NCI-H345 (cell line): ENCODE measurements around the gene FUT4.
"Not testable (repeated sequence)": the region's sequence is repeated elsewhere in the genome, so short reads cannot be mapped to it uniquely, and the experiment has no call there.

ENCODE experiments used
- DNase-seq: peaks from one replicate; lab custom pipeline; 2025; lab: John Stamatoyannopoulos, UW

FUT4 gene, protein sequence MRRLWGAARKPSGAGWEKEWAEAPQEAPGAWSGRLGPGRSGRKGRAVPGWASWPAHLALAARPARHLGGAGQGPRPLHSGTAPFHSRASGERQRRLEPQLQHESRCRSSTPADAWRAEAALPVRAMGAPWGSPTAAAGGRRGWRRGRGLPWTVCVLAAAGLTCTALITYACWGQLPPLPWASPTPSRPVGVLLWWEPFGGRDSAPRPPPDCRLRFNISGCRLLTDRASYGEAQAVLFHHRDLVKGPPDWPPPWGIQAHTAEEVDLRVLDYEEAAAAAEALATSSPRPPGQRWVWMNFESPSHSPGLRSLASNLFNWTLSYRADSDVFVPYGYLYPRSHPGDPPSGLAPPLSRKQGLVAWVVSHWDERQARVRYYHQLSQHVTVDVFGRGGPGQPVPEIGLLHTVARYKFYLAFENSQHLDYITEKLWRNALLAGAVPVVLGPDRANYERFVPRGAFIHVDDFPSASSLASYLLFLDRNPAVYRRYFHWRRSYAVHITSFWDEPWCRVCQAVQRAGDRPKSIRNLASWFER

DNA sequence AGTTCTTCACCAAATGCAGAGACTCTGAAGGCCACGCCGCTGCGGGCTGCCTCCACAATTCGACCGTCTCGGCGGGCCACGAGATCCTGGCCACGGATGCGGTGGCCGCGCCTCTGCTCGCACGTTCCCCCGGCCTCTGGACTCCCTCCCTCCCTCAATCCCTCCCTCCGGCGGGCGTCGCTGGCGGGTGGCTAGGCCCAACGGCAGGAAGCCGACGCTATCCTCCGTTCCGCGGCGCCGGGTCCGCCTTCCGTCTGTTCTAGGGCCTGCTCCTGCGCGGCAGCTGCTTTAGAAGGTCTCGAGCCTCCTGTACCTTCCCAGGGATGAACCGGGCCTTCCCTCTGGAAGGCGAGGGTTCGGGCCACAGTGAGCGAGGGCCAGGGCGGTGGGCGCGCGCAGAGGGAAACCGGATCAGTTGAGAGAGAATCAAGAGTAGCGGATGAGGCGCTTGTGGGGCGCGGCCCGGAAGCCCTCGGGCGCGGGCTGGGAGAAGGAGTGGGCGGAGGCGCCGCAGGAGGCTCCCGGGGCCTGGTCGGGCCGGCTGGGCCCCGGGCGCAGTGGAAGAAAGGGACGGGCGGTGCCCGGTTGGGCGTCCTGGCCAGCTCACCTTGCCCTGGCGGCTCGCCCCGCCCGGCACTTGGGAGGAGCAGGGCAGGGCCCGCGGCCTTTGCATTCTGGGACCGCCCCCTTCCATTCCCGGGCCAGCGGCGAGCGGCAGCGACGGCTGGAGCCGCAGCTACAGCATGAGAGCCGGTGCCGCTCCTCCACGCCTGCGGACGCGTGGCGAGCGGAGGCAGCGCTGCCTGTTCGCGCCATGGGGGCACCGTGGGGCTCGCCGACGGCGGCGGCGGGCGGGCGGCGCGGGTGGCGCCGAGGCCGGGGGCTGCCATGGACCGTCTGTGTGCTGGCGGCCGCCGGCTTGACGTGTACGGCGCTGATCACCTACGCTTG is at the start of gene FUT4:
Gene FUT4 (plus strand): TSS at position 227 of the 951 bp plus-strand sequence. CDS start 213 bp downstream, at position 440.
- DNase-seq, result peak; percentile 77

DNA sequence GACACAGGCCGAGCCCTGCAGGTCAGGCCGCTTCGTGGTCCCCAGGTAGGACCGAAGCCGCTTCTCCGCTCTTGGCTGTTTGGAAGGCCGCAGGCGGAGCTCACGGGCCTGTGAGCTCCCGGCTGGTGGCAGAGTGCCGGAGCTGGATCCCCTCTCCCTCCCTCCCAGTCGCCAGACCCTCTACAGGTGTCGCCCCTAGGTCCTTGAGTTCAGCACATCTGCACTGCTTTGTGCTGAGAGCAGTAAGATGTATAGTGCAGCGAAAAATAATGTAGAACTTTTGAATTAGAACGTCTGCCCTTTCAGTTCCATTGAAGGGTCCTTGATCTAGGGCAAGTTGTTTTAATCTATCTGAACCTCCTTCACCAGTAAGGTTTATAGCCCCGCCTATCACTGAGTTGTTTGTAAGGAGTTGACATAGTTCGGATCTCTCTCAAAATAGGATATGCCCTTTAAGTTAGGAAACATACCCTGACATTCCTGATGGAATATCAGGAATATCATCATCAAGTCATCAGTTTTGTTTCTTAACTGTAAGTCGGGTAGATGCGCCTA is 49.5 kb upstream of the FUT4 start:
- no peak for DNase-seq

DNA sequence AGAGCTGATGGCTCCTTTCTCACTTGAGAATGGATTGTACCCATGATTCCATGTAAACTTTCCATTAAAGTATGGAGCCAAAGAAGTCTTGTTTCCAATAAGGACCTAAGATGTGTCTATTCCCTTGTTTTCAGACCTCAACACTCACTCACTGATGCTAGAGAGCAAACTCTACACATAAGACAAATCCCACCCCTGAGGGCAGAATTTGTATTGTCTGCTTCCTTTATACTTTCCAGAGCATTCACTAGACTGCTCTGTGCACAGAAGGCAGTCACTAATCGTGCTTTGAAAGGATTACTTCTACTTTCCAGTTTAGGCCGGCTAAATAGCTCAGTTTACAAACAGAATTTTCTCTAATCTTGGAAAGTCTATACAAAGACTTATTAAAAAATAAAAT is 43.5 kb upstream of the FUT4 start:
- DNase-seq, result no peak

DNA sequence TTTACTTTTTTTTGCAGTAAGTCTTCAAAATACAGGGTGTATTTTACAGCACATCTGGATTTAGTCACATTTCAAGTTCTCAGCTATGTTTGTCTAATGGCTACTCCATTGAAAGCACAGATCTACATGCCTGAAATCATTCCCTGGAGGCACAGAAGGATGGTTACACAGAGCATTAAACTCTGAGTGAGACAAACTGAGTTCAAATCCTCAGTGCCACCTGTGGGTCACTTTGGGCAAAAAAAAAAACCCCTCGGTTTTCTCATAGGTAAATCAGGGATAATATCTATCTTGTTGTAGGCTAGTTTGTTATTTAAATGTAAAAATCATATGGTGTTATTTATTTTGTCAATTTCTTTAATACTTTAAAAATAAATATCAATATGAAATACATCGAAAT is 42.2 kb upstream of the FUT4 start:
- no peak for DNase-seq

DNA sequence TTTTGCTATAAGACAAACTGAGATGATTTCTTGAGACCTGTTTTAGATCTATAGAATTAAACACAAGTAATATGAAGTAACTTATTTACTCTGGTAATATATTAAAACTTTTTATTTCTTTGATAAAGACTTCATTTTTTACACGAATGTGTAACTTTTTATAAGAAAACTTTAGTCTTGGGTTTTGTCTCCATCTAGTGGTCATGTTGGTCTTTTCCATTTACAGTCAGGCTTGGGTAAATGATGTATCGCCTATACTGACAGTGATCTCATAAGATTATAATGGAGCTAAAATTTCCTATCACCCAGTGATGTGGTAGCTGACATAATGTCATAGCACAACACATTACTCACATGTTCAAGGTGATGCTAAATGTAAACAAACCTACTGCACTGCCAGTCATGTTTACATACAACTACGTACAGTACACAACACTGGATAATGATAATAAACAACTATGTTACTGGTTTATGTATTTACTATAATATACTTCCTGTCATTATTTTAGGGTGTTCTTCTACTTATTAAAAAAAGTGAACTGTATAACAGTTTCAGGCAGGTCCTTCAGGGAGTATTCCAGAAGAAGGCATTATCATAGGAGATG is 38.9 kb upstream of the FUT4 start:
- peak; percentile 46 for DNase-seq

DNA sequence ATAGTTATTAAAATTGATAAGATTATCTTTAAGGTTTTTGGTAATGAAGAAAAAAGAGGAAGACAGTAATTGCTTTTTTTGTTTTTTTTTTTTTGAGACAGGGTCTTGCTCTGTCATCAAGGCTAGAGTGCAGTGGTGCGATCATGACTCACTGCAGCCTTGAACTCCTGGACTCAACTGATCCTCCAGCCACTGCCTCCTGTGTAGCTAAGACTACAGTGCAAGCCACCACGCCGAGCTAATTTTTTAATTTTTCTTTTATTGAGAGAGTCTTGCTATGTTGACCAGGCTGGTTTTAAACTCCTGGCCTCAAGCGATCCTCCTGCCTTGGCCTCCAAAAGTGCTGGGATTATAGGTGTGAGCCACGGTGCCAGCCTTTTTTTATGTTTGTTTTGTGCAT is 37.2 kb upstream of the FUT4 start:
- not testable (repeated sequence) for DNase-seq

DNA sequence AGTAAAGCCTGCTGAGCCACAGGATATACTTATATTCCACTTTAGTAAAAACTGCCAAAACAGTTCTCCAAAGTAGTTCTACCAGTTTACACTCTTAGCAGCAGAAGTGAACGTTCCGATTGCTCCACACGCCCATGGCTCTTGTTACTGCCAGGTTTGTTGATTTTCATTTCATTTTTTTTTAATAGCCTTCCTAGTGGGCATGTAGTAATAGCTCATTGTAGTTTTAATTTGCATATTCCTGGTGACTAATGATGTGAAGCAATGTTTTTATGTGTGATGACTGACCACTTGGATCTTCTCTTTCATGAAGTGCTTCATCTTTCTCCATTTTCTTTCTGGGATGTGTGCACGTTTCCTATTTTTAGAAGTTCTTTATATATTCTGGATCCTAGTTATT is 36.2 kb upstream of the FUT4 start:
- DNase-seq, result no peak

DNA sequence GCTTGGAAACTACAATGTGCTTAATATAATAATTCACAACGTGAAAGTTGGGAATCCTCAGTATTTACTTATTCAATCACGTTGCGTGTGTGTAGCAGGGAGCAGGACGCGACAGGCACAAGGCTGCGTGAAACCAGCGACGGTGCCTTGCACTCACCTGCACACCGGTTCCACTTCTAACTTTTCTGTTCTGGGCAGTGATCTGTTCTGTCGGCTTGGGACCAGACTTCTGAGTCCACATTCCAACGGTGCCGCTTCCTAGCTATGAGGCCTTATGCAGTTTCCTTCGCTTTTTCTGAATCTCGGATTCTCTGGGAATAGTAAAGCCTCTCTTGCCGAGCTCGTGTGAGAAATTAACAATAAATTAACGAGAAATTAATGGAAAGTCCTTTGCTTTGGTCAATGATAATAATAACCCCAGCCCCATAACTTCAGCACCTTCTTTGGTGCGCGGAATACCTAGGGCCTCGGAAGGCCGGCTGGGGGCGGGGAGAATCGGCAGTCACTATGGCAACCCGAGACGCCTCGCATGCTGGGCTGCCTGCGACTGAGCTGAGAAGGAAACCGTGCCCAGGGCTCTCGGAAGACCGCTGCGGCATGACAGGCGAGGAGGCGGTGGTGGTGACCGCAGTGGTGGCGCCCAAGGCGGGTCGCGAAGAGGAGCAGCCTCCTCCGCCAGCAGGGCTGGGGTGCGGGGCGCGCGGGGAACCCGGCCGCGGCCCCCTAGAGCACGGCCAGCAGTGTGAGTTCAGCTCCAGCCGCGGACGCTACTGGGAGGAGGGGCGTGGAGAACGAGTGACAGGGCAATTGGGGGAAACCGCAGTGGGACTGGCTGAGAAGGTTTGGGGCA is 31.6 kb upstream of the FUT4 start, which contains the start of gene C11orf97:
Gene C11orf97 (plus strand): TSS at position 530 of the 850 bp plus-strand sequence. CDS start 68 bp downstream, at position 598.
- DNase-seq, result peak; percentile 66

DNA sequence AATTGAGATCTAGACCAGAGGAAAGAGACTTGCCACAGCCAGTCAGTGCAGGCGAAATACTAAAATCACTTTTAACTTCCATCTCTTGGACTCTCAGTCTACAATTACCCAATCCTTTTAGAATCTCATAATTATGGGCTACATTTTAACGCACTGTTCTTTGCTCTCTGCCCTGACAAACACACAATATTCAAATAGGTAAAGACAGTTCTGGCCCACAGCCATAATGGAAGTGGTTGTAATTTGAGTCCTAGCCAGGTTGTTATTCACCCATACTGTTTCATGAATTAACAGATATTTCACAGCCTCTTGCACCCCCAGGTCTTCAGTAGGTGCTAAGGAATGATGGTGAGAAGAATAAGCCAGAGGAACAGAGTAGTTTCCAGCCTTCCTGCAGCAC is 30.6 kb upstream of the FUT4 start:
- peak; percentile 58 for DNase-seq

DNA sequence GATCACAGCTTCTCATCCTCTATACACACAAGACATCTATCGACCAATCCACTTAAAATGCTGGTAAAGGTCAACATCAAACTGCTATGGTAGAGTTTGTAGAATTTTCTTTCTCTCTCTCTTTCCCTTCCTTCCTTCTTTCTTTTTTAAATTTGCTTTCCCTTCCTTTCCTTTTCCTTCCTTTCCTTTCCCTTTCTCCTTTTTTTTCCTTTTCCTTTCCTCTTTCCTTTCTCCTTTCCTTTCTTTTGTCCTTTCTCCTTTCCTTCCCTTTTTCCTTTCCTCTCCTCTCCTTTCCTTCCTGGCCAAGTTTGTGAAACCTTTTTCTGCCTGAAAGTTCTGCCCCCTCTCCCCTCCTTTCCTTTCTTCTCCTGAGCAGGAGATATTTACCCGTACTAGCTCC is 28.3 kb upstream of the FUT4 start:
- DNase-seq, result no peak

DNA sequence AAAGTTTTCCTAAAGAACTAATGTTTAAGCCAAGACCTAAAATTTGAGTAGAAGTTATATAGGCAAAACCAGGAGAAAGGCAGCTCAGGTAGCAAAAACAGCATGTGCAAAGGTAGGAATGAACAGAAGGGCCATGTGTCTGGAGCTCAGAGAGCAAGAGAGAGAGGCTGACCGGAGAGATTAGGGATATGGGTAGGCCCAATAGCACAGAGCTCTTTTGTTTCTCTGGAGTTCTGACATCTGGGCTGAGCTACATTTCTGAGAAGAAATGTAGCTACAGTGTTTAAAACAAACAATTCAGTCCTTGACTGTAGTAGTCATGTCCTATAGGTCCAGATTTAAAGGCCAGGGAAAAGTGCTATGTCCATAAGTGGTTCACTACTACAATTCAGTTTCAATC is 27.0 kb upstream of the FUT4 start:
- no peak for DNase-seq

DNA sequence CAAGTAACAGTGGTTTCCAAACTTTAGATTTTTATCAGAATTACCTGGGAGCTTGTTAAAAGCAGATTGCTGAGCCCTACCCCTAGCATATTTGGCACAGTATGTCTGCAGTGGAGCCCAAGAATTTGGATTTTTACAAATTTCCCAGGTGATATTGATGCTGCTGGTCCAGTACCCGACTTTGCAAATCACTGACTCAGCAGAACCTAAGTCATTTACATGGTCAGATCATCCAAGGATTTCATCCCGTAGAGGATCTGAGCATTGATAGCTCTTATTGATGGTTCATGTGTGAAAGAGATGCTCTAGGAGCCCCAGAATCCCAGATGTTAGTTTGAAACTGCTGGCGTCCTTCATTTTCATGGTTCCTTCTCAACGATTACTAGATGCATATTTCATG is 25.4 kb upstream of the FUT4 start:
- DNase-seq, result no peak

DNA sequence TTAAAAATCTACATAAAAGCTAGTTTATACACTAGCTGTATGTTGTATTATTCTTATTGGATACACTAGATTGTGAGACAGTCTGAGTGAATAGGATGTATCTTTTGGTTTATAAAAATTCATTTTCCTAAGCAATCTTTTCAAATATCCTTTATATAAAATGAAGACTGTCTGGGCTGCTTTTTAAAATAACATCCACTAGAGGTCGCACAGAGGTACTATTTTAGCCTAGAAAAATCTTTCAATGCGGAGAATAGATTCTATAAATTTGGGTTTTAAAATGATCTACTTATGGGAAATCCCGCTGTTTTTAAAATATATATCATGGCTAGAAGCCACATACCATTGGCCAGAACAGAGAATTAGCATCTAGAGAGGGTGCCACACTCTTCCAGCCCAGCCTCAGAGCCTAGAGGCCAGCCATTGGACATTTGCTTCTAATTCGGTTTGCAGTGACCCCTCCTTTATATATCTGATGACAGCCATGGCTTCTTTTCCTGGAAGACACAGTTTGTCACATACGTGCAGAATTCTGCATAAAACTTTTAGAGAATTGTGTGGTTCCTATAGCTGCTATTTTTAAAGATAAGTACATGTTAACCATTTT is 24.1 kb upstream of the FUT4 start:
- peak; percentile 36 for DNase-seq

DNA sequence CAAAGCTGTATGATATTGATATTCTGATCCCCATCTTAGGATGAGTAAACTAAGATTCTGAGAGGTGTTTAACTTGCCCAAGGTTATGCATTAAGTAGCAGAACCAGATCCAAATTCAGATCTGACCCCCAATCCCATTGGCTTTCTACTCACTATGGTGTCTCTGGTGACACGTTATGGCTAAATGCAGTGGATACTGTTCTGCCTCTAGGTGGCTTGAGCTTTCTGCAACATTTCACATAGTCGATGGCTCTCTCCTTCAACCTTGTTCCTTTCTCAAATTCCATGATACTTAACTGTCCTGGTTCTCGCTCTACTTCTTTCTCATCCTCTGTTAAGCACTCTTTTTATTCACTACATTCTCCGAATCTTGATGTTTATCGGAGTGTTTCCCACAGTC is 22.0 kb upstream of the FUT4 start:
- DNase-seq, result no peak

DNA sequence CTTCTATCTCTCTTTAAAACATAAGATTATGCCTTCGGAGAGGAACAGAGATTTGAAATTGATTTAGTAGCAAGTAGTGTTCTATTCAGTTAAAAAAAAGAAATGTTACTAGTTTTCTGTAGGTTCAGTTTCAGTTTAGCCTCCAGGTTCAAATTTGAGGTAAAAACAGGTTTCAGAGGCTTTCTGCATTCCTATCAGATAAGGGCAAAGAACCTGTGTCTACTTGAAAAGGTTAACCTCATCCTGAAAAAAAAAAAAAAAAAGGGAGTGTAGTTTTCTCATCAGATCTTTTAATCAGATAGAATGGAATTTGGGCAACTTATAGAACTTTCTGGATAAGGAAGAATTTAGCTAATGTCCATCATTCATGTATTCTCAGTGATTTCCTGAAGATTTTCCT is 19.4 kb upstream of the FUT4 start:
- DNase-seq, result no peak

DNA sequence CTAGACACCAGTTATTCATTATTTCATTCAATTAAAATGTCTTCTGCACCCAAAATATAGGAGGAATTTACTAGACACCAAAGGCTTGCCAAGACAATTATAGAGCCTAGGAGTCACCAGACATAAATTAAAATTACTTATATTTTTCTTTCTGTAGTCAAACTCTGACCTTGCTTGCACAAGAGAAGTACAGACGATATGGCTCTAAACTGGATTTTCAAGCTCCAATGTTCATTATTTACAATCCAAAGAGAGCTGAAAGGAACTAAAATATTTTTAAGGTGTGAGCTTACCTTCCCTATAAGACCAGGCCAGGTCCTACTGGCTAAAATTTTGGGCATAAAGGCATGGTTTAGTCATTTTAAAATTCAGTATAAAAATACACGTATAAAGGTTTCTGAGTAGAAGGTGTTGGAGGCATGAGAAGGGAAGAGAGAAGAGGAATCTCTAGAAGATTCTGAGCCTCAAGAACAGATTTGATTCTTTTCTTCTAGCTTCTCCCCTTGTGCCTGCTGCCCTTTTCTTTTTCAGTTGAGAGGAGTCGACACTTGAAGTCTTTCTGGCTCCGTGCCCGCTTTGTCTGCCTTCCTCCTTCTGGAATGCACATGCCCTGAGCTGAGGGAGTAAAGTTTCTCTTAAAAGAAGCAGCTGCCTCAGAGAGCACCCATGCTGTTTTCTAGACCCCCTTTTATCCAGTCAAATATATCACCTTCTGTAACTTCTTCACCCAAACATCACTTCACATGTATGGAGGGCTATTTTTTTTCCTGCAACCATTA is 18.0 kb upstream of the FUT4 start:
- DNase-seq, result no peak

DNA sequence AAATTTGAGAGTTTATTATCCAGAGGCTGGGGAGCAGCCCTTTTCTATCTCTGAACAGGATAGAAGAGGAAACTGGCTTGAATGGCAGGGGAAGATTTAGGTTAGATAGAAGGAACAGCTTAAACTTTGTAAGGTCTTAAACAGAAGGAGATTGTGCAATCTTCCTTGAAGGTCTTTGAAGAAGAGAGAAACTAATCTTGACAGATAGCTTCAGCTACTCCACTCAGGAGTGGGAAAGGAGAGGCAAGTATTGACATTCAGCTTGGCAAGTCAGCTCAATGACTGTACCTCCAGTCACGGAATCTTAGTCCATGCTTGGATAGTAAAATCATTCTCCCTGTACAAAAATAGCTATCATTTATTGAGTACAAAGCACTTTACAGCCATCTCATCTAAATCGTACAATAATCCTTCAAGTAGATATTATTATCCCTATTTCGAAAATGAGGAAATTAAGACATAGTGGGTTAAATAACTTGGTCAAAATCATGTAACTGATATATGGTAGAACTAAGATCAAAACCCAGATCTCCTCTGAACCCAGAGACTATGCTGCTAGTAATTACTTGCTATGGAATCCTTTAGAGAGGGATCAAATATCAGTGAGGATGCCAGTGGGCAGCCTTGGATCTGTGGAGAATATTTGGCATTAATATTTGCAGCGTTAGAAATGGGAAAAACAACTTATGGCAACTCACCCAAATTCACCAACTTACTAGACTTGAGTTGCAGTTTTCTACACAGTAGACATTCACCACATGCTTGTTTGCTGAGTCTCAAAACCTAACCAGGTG is 16.9 kb upstream of the FUT4 start:
- DNase-seq, result no peak

DNA sequence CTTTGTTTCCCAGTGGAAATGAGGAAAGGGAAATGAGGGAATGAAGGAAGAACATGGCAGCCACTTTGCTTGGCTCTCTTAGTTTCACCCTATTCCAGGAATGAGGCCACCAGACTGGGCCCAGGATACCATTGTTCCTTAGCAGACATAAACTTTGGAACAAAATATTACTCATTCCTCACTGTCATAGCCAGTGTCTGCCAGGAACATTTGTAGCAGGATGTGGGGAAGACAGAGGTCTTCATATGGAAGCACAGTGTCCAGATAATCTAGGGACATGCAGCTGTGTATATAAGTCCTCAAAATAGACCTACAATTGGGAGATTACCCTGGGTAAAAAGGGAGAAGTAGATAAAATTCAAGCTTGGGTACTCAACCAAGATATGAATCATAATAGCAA is 15.2 kb upstream of the FUT4 start:
- no peak for DNase-seq

DNA sequence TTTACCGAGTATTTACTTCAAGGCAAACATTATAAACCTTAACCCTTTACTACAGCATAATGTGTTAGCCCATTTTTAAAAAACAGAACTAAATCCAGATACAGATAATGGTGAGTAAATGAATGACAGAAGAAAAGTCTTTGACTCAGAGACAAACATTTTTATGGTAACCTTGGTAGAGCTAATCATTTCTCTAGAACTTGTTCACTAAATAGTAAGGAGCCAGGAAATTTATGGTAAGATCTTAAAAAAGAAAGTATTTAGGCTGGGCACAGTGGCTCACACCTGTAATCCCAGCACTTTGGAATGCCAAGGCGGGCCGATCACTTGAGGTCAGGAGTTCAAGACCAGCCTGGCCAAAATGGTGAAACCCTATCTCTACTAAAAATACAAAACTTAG is 11.5 kb upstream of the FUT4 start:
- no peak for DNase-seq
